Stimulated activated CD4-positive, alpha-beta T cell treated with anti-CD3 and anti-CD28 coated beads, Interleukin-4, amount 100 ng/mL, for 1 hour (primary cell): ENCODE results near the gene UNK.
"Not testable (repeated sequence)": the region's sequence is repeated elsewhere in the genome, so short reads cannot be mapped to it uniquely, and the experiment has no call there.

ENCODE experiments used
- DNase-seq: peaks from one replicate; pipeline ENCODE4 v3.0.0-alpha.2; 2020

Gene UNK

GRCh38 chr17:75806822-75807500 is 22.4 kb downstream of the UNK start:
- no peak for DNase-seq

- no peak for DNase-seq
Measured at GRCh38 chr17:75807861-75808260, 23.3 kb downstream of the UNK start.

DNA sequence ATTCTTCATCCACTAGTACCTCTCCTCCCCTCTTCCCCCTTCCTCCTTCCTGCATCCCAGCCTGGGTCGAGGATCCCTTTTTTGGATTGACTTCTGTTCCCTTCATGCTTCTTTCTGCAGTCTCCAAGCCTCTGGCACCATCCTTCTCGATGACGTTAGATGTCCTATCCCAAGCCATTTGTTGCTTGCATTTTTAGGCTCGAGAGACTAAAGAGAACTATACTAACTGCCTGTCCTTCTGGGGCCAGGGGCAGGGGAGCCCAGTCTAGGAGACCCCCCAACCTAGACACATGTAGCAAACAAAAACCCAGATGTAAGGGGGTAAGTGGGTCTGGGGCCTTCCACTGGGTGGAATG is 23.9 kb downstream of the UNK start:
- DNase-seq, result no peak

GRCh38 chr17:75808905-75809621 is 24.5 kb downstream of the UNK start:
- DNase-seq, result no peak

- no peak for DNase-seq
Measured at GRCh38 chr17:75809631-75810111, 25.1 kb downstream of the UNK start.

DNA sequence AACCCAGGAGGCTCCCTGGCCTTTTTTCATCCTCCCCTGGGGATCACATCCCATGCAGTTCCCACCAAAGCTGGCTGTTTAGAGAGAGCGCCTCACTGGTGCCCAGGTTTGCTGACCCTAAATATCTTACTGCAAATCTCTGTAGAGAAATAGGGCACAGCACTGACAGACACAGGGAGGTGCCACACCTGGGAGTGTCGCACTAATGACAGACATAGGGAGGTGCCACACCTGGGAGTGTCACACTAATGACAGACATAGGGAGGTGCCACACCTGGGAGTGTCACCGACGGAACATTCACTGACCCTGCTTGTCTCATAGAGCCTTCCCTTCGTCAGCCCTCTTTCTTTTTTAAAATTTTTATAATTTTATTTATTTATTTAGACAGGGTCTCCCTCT is 25.6 kb downstream of the UNK start:
- no peak for DNase-seq

GRCh38 chr17:75810756-75811155 is 26.1 kb downstream of the UNK start:
- DNase-seq, result not testable (repeated sequence)

DNA sequence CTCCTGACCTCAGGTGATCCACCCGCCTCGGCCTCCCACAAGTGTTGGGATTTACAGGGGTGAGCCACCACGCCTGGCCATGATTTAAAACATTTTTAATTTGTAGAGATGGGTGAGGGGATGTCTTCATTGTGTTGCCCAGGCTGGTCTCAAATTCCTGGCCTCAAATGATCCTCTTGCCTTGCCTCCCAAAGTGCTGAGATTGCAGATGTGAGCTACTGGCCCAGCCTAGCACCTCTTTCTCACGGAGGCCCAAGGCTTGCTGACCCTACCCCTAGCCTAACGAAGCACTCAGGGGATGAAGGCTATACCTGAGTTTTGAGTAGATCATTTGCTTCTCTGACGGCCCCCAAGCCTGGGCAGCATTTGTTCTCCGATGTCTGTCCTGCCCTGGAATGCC is 26.6 kb downstream of the UNK start:
- DNase-seq, result no peak

DNA sequence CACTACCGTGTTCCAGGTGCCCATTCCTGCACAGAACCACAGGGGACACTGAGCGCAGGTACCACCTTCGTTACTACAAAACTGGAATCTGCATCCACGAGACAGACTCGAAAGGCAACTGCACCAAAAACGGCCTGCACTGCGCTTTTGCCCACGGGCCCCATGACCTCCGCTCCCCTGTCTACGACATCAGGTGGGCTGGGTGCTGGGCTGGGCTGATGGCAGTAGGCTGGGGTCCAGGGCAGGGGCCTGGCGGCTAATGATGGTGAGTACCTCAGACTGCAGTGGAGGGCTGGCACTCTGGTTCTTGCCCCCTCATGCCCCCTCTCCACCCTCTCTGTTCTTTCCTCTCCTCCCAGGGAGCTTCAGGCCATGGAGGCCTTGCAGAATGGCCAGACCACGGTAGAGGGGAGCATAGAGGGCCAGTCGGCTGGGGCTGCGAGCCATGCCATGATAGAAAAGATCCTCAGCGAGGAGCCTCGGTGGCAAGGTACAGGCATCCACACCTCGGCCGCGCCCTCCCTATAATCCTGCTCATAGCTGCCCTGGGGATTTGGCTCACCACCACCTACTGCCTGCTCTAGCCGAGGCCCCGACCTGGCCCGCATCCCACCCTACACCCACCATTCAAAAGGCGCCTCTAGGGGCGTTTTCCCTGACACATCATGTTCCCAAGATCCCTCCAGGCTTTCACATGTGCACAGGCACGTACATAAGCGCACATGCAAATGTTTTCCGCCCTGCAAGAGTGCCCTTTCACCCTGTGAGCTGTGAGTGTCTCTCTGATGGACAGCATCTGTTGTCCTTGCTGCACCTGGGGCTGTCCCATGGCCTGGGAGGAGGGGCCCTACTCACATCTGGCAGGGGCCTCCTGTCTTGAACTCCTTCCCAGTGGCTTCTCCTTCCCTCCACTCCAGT is 27.7 kb downstream of the UNK start:
- DNase-seq, result no peak

DNA sequence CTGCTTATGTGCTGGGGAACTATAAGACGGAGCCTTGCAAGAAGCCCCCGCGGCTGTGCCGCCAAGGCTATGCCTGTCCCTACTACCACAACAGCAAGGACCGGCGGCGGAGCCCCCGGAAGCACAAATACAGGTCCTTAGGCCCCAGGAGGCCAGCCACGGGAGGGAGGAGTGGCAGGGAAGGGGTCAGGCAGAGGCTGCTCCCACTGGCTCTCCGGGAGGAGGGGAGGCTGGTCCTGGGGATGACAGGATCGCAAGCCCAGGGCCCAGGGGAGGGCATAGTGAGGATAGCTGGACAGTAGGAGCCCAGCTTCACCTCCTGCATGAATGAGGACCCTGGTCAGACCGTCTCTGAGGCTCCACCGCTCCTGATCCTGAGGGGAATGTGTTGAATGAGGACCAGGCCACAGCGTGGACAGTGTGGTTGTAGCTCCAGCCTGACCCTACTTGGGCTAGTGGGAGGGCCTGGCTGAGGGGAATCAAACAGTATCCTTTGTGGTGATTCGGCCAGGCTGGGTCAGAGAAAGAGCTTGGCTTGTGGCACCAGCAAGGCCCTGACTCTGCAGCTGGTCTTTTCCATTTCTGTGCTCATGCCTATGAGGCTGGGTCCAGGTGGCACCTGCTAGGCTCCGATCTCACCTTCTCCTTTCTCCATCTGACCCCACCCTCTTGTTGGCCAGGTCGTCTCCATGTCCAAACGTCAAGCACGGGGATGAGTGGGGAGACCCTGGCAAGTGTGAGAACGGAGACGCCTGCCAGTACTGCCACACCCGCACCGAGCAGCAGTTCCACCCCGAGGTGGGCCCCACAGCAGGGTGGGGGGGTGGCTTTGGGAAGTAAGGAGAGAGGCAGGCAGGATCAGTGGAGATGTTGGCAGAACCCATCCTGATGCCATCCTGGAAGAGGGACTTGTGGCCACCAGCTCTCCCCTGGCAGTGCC is 28.7 kb downstream of the UNK start:
- no peak for DNase-seq

- no peak for DNase-seq
Measured at GRCh38 chr17:75814021-75814395, 29.4 kb downstream of the UNK start.

DNA sequence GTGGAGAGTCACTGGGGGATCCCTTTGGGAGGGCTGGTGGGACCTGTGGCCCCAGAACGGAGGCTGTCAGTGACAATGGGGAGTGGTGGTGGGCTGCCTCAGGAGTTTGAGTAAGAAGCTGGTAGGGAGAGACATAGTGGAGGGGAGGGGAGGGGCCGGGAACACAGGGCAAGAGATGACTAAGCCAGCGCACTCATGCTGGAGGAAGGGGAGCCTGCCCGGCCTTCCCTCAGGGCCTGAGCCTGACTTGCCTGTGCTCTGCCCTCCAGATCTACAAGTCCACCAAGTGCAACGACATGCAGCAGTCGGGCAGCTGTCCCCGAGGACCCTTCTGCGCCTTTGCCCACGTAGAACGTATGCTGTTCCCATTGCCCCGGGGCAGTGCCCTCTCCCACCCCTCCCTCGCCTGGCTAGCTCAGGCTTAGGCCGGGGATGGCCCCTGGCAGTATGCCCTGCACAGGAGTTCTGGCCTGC is 30.3 kb downstream of the UNK start:
- DNase-seq, result no peak

- no peak for DNase-seq
Measured at GRCh38 chr17:75815399-75815798, 30.8 kb downstream of the UNK start.

DNA sequence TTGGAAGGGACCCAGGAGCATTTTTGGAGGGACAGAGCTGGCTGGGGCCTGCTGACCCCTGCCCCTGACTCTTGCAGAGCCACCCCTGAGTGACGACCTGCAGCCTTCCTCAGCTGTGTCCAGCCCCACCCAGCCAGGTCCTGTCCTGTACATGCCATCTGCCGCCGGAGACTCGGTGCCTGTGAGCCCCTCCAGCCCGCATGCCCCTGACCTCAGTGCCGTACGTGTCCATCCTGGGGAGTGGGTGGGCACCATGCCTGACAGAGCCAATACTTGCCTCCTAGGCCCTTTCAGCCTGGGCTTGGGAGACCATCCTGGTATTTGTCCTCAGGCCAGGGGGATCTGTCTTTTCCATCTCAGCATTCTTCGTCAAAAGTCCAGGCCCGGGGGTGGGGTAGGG is 32.1 kb downstream of the UNK start:
- no peak for DNase-seq

- DNase-seq, result no peak
Measured at GRCh38 chr17:75817571-75817970, 33.0 kb downstream of the UNK start.

DNA sequence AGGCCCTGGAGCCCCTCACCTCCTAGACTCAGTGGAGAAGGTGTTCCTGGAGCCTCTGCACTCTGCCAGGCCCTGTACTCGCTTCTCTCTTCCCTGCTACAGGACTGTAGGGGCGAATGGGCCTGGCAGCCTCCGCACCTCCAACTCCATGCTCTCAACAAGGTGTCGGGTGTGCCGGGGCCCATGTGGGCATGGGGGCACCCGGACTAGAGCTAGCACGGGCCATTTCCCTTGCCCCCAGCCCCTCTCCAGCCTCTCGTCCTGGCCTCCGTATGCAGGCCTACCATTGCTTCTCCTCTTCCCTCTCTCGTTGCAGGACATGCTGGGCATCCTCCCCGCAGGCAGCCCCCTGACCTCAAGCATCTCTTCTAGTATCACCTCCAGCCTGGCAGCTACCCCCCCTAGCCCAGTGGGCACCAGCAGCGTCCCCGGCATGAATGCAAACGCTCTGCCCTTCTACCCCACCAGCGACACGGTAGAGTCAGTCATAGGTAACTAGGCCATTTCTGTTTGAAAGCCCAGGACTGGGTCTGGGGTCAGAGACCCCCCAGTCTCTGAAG is 33.8 kb downstream of the UNK start:
- no peak for DNase-seq

DNA sequence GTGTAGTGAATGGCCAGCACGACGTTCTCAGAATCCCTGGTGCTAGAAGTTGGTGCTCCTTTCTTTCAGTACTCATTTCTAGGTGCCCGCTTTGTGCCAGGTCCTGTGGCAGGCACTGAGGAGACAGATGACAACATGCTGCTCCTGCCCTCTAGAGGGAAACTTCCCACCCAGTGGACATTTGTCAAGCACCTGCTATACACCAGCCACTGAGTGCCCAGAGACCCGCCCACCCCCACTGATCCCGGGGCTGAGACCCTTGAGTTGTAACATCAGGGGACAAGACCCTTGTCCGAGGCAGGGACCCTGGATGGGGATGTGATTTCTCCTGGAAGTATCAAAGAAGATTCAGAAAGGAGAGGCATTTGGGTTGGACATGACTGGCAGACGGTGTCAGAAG is 34.5 kb downstream of the UNK start:
- DNase-seq, result no peak

DNA sequence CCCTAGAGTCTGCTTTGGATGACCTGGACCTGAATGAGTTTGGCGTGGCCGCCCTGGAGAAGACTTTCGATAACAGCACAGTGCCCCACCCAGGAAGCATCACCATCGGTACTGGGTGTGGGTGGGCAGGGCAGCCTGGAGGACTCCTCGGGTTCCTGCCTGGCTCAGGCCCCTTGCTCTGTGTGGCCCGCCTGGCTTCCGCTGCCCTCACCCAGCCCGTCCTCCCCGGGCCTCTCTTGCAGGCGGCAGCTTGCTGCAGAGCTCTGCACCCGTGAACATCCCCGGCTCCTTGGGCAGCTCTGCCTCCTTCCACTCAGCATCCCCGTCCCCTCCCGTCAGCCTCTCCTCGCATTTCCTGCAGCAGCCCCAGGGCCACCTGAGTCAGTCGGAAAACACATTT is 35.1 kb downstream of the UNK start:
- DNase-seq, result no peak

GRCh38 chr17:75820094-75821080 is 35.8 kb downstream of the UNK start:
- no peak for DNase-seq

DNA sequence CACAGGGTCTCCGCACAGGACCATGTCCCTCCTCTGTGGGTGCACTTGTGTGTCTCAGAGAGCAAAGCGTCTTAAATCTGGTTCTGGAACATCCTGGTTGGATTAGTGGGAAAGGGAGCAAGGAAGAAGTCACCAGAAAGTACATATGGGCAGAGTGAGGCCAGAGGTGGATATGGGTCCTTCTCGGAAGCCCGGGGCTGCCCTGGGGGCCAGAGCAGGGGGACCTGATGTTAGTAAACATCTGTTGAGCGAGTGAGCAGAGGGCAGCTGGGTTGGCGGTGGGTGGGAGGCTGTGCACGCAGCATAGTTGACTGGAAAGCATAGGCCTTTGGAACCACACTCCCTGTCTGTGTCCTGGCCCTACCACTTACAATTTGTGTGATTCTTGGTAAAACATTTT is 36.9 kb downstream of the UNK start:
- no peak for DNase-seq
